H1 (cell line): ENCODE measurements around the gene INTS2. TPM values are rescaled to one million over a fixed set of nuclear protein-coding genes. Genes with fewer than 3 reads are reported as not detected.

Experiments
- CTCF ChIA-PET: fragments of 300-600 bp; sonication (Branson Sonifier 250); formaldehyde crosslinking; loops from one replicate; lab custom pipeline; 2021; ENCODE audit not compliant: partially characterized antibody; lab: Charles Lee
- POLR2A ChIA-PET: fragments of 300-600 bp; sonication (Branson Sonifier 250); formaldehyde crosslinking; loops from one replicate; lab custom pipeline; 2021; ENCODE audit warnings: inconsistent platforms; ENCODE audit not compliant: partially characterized antibody; lab: Charles Lee
- DNase-seq, 2 experiments: peaks; one replicate each; pipeline versions ENCODE4 v3.0.0 to v3.0.0-alpha.2; 2010 to 2022; ENCODE audit warnings: low spot score in 2 of 2, low read depth in 1 of 2, mixed read lengths in 1 of 2
- FAIRE-seq: peaks from 2 replicates; lab custom pipeline; 2011; peaks lifted over from hg19 to GRCh38; lab: Jason Lieb, UNC
- H2AFZ ChIP-seq: 2 replicates; pipeline ENCODE4 v1.8.1; 2012; ENCODE audit warnings: low read length, inconsistent platforms
- H2AK5ac ChIP-seq: 2 replicates; pipeline ENCODE4 v1.6.1; 2013; ENCODE audit warnings: low read depth, low read length
- H2BK120ac ChIP-seq: replicated peaks from 2 replicates; pipeline ENCODE3; 2013; ENCODE audit warnings: low read depth, low read length, inconsistent platforms
- H2BK12ac ChIP-seq: 2 replicates; pipeline ENCODE4 v1.6.1; 2013; ENCODE audit warnings: low read depth, low read length
- H2BK15ac ChIP-seq: 2 replicates; pipeline ENCODE4 v1.6.1; 2013; ENCODE audit warnings: low read length
- H2BK20ac ChIP-seq: 2 replicates; pipeline ENCODE4 v1.6.1; 2013; ENCODE audit warnings: low read length
- H2BK5ac ChIP-seq: 2 replicates; pipeline ENCODE4 v1.6.1; 2013; ENCODE audit warnings: low read depth, low read length
- H3K14ac ChIP-seq: 2 replicates; pipeline ENCODE4 v1.6.1; 2013; ENCODE audit warnings: inconsistent platforms; ENCODE audit not compliant: insufficient read length
- H3K18ac ChIP-seq: 2 replicates; pipeline ENCODE4 v1.6.1; 2013; ENCODE audit warnings: low read length; ENCODE audit errors: extremely low read depth
- H3K23ac ChIP-seq: 2 replicates; pipeline ENCODE4 v1.6.1; 2013; ENCODE audit warnings: inconsistent platforms; ENCODE audit not compliant: insufficient read length
- H3K23me2 ChIP-seq: 2 replicates; pipeline ENCODE4 v1.6.1; 2013; ENCODE audit warnings: low read depth, low read length
- H3K27ac ChIP-seq: 2 replicates; pipeline ENCODE4 v1.6.1; 2011; ENCODE audit warnings: low read depth, low read length, inconsistent platforms
- H3K27me3 ChIP-seq, 4 experiments: replicated peaks in 1 of 4; 1 replicate in 1 of 4; 2 replicates in 3 of 4; pipeline versions ENCODE4 v1.6.1 to v1.8.1; 2011 to 2013; ENCODE audit warnings: low read length in 3 of 4, mild to moderate bottlenecking in 3 of 4, inconsistent platforms in 2 of 4, mixed read lengths in 2 of 4, moderate library complexity in 1 of 4; ENCODE audit not compliant: control insufficient read depth in 3 of 4, insufficient read depth in 3 of 4; ENCODE audit errors: extremely low read depth in 1 of 4
- H3K36me3 ChIP-seq, 4 experiments: 2 replicates each; pipeline versions ENCODE4 v1.6.1 to v1.8.1; 2011 to 2013; ENCODE audit warnings: mild to moderate bottlenecking in 4 of 4, low read length in 3 of 4, moderate library complexity in 2 of 4, control low read depth in 1 of 4, inconsistent platforms in 1 of 4; ENCODE audit not compliant: insufficient read depth in 4 of 4, control insufficient read depth in 2 of 4
- H3K4ac ChIP-seq: replicated peaks from 2 replicates; pipeline ENCODE3; 2013; ENCODE audit warnings: low read length, low read depth, mixed read lengths, inconsistent platforms; ENCODE audit not compliant: insufficient read length
- H3K4me1 ChIP-seq, 4 experiments: replicated peaks in 1 of 4; 1 replicate in 1 of 4; 2 replicates in 3 of 4; pipeline versions ENCODE4 v1.6.1 to v1.8.1; 2011 to 2013; ENCODE audit warnings: low read length in 3 of 4, inconsistent platforms in 2 of 4, mixed read lengths in 1 of 4; ENCODE audit not compliant: insufficient read depth in 4 of 4, control insufficient read depth in 3 of 4
- H3K4me2 ChIP-seq, 2 experiments: 2 replicates each; pipeline versions ENCODE4 v1.6.1 to v1.8.1; 2011 to 2013; ENCODE audit warnings: low read depth in 2 of 2, low read length in 2 of 2, control low read depth in 1 of 2, inconsistent platforms in 1 of 2, mild to moderate bottlenecking in 1 of 2; ENCODE audit not compliant: insufficient read depth in 1 of 2
- H3K4me3 ChIP-seq, 4 experiments: fragments of 200-600, 300-600 bp in 1 of 4; sonication (generic), shearing (Covaris generic), sonication (Bioruptor Twin) in 1 of 4; 2 replicates each; pipeline versions ENCODE4 v1.5.1 to v1.8.1; 2011 to 2016; ENCODE audit warnings: low read length in 4 of 4, low read depth in 3 of 4, control low read depth in 2 of 4, inconsistent platforms in 2 of 4, mild to moderate bottlenecking in 2 of 4, mixed read lengths in 1 of 4, moderate library complexity in 1 of 4; ENCODE audit not compliant: insufficient read depth in 2 of 4; ENCODE audit errors: extremely low read depth in 1 of 4
- H3K56ac ChIP-seq: replicated peaks from 2 replicates; pipeline ENCODE3; 2013; ENCODE audit warnings: low read depth, mild to moderate bottlenecking, mixed read lengths, low read length, inconsistent platforms; ENCODE audit not compliant: insufficient read length
- H3K79me1 ChIP-seq: 2 replicates; pipeline ENCODE4 v1.6.1; 2013; ENCODE audit warnings: low read depth, low read length, control low read depth
- H3K79me2 ChIP-seq, 2 experiments: 2 replicates each; pipeline versions ENCODE4 v1.6.1 to v1.8.1; 2012 to 2013; ENCODE audit warnings: low read length in 2 of 2, mild to moderate bottlenecking in 2 of 2, inconsistent platforms in 1 of 2; ENCODE audit not compliant: insufficient read depth in 2 of 2, control insufficient read depth in 1 of 2
- H3K9ac ChIP-seq, 4 experiments: replicated peaks in 1 of 4; 1 replicate in 1 of 4; 2 replicates in 3 of 4; pipeline versions ENCODE4 v1.6.1 to v1.8.1; 2011 to 2013; ENCODE audit warnings: low read depth in 3 of 4, low read length in 3 of 4, control low read depth in 2 of 4, mild to moderate bottlenecking in 2 of 4, moderate library complexity in 2 of 4, inconsistent platforms in 1 of 4; ENCODE audit errors: extremely low read depth in 1 of 4
- H3K9me3 ChIP-seq, 2 experiments: 2 replicates each; pipeline versions ENCODE4 v1.6.1 to v1.8.1; 2012 to 2013; ENCODE audit warnings: mild to moderate bottlenecking in 2 of 2, moderate library complexity in 2 of 2, control low read depth in 1 of 2, inconsistent platforms in 1 of 2, low read depth in 1 of 2, low read length in 1 of 2, mixed read lengths in 1 of 2; ENCODE audit not compliant: insufficient read depth in 2 of 2
- H4K20me1 ChIP-seq, 2 experiments: replicated peaks in 1 of 2; 2 replicates each; pipeline versions ENCODE3 to v1.8.1; 2011 to 2013; ENCODE audit warnings: inconsistent platforms in 2 of 2, low read length in 2 of 2, mild to moderate bottlenecking in 1 of 2; ENCODE audit not compliant: insufficient read depth in 2 of 2, control insufficient read depth in 1 of 2
- H4K5ac ChIP-seq: 2 replicates; pipeline ENCODE4 v1.6.1; 2013; ENCODE audit warnings: low read length, low read depth, mixed read lengths, inconsistent platforms; ENCODE audit not compliant: insufficient read length
- H4K8ac ChIP-seq: 2 replicates; pipeline ENCODE4 v1.8.0; 2013; ENCODE audit warnings: mild to moderate bottlenecking, moderate library complexity, low read length, inconsistent platforms; ENCODE audit not compliant: insufficient read depth; ENCODE audit errors: extremely low read depth
- H4K91ac ChIP-seq: replicated peaks from 2 replicates; pipeline ENCODE3; 2013; ENCODE audit warnings: low read length, mixed read lengths, inconsistent platforms; ENCODE audit not compliant: insufficient read length
- BRCA1 ChIP-seq: IDR thresholded peaks from 2 replicates; pipeline ENCODE4 v1.6.1; 2012; ENCODE audit warnings: low read depth, low read length, improper control_type of control experiment
- CEBPB ChIP-seq: IDR thresholded peaks from 2 replicates; pipeline ENCODE4 v1.6.1; 2012; ENCODE audit warnings: low read depth, low read length
- GTF2F1 ChIP-seq: IDR thresholded peaks from 2 replicates; pipeline ENCODE4 v1.6.1; 2012; ENCODE audit warnings: low read depth, low read length, improper control_type of control experiment, borderline replicate concordance
- HDAC2 ChIP-seq, 2 experiments: fragments of 300-600 bp in 1 of 2; sonication (generic) in 1 of 2; IDR thresholded peaks; 2 replicates each; pipeline ENCODE4 v1.6.1; 2011 to 2012; ENCODE audit warnings: low read depth in 2 of 2, low read length in 2 of 2, mild to moderate bottlenecking in 2 of 2, moderate library complexity in 2 of 2, borderline replicate concordance in 1 of 2, inconsistent platforms in 1 of 2
- POU5F1 ChIP-seq: IDR thresholded peaks from 2 replicates; pipeline ENCODE4 v1.6.1; 2011; ENCODE audit warnings: low read depth, mild to moderate bottlenecking, low read length, moderate library complexity
- RNF2 ChIP-seq: fragments of 200-900, 300-1000 bp; sonication (generic); IDR thresholded peaks from 2 replicates; pipeline ENCODE4 v1.7.1; 2016; ENCODE audit warnings: borderline replicate concordance, low read depth, mild to moderate bottlenecking, antibody characterized with exemption, low read length; ENCODE audit not compliant: poor library complexity, severe bottlenecking; ENCODE audit errors: missing control alignments
- SIRT6 ChIP-seq: IDR thresholded peaks from one replicate; pipeline ENCODE4 v1.7.1; 2012; ENCODE audit warnings: low read length, inconsistent platforms
- SIX5 ChIP-seq: IDR thresholded peaks from 2 replicates; pipeline ENCODE4 v1.6.1; 2011; ENCODE audit warnings: mild to moderate bottlenecking, low read depth, low read length
- TAF7 ChIP-seq: optimal IDR thresholded peaks from 2 replicates; pipeline ENCODE3; 2011; ENCODE audit warnings: low read depth, mild to moderate bottlenecking, inconsistent platforms, low read length, moderate library complexity, borderline replicate concordance
- TCF12 ChIP-seq: IDR thresholded peaks from 2 replicates; pipeline ENCODE4 v1.6.1; 2011; ENCODE audit warnings: low read depth, mild to moderate bottlenecking, low read length
- WGBS, 2 experiments: shearing (Covaris generic) in 1 of 2; methylation state at CpG; one replicate each; pipeline versions ENCODE4 v1.1.6 to v1.1.7; 2013 to 2015; ENCODE audit warnings: low lambda C conversion rate in 2 of 2, mixed read lengths in 2 of 2, inconsistent platforms in 1 of 2, low coverage in 1 of 2, missing lambda C conversion rate in 1 of 2; ENCODE audit not compliant: insufficient replicate concordance in 2 of 2, insufficient coverage in 1 of 2, insufficient read length in 1 of 2; ENCODE audit errors: extremely low coverage in 1 of 2, missing lambda C conversion rate in 1 of 2; 5-methylcytosine and 5-hydroxymethylcytosine counted together
- polyA plus RNA-seq, 7 experiments: library from polyadenylated mRNA; depleted of rRNA in 3 of 7; stranded (reverse) in 5 of 7; unstranded in 2 of 7; fragments of >200 nt in 5 of 7; fragments of 200-250 nt in 2 of 7; gene quantifications; 1 replicate in 5 of 7; 2 replicates in 1 of 7; 4 replicates in 1 of 7; pipeline versions ENCODE4 v1.2.1 to v1.2.3, GENCODE V29; 2011 to 2013; ENCODE audit warnings: missing spikeins in 2 of 7, mixed read lengths in 2 of 7
- total RNA-seq: library from RNA; stranded (reverse); fragmentation: NEBNext Ultra II Directional; extraction: Animal tissue kit (Norgen Biotek cat#: 25700); gene quantifications from 2 replicates; pipeline ENCODE4 v1.2.1, GENCODE V29; 2021
- TF ChIP-seq, protein P1 (sequence below): IDR thresholded peaks from 2 replicates; pipeline ENCODE4 v1.6.1; 2012; ENCODE audit warnings: inconsistent platforms
- TF ChIP-seq, protein P2 (sequence below): IDR thresholded peaks from 2 replicates; pipeline ENCODE4 v1.6.1; 2011; ENCODE audit warnings: low read length, improper control_type of control experiment

Gene INTS2
- total and polyA plus RNA-seq, 2 of the 8 experiments (the other 6 are each of a cell fraction or from before 2014, with no cell fraction given): 9.4 to 21.8 TPM

DNA sequence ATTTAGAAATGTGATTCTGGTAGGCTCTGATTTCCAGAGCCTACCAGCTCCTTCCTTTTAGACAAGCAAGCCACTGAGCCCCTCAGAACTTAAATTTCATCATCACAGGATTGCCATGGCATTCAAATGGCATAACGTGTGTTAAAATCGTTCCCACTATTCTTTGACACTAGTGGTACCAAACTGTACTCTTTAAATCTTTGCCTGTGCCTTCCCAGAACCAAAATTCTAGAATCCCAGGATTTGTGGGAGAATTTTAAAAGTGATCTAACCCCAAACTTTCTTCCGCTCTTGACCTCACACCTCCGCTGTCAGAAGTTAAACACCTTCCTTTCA lies 287 bp upstream of the INTS2 start:
- no peak overlapping the region for H2BK15ac ChIP-seq
- no peak overlapping the region for H4K5ac ChIP-seq
- no peak overlapping the region for H3K14ac ChIP-seq
- ChIA-PET CTCF (no interaction called here), POLR2A (interaction anchor here (0.6 kb wide), 1 partner anchor 9 kb away, joined by 3 read pairs; no protein-coding TSS in a partner anchor)
- no peak overlapping the region for H4K91ac ChIP-seq
- H2AFZ ChIP-seq: peak overlapping the region; percentile 93; the same call in 1 of the 2 replicates
- H3K27ac ChIP-seq: no peak overlapping the region
- WGBS, 2 experiments: 43% methylated on average over 4 of the region's 4 CpGs; no CpG with 5 or more reads in 1 of the 2 experiments
- H3K56ac ChIP-seq: no peak overlapping the region
- peaks cover 0 to 13% (median 8%) of the 10 kb centered on the region in 4 experiments; a peak in 4 of 8 replicates for H3K36me3 ChIP-seq
- H3K79me2 ChIP-seq: peaks cover 0 to 13% of the 10 kb centered on the region in 2 experiments; a peak in 1 of 4 replicates
- H3K4me1 ChIP-seq: peaks cover 0 to 7% (median under 1%) of the 10 kb centered on the region in 4 experiments; a peak in 3 of 7 replicates
- DNase-seq (no peak), FAIRE-seq (no peak)
- no peak overlapping the region for H2BK12ac ChIP-seq
- peak overlapping the region; percentile 94; the same call in 1 of the 2 replicates for H2BK5ac ChIP-seq
- H3K79me1 ChIP-seq: no peaks in the 10 kb centered on the region
- peak overlapping the region in 1 of 4 experiments; percentile 45; a peak in 2 of 7 replicates for H3K9ac ChIP-seq
- H3K4me2 ChIP-seq: peak overlapping the region; percentile 95 to 98
- peak overlapping the region; percentile 75; the same call in 1 of the 2 replicates for H3K18ac ChIP-seq
- peaks cover 0 to 2% of the 10 kb centered on the region in 2 experiments for H4K20me1 ChIP-seq
- no peak overlapping the region for H2AK5ac ChIP-seq
- H3K4me3 ChIP-seq: peak overlapping the region; percentile 80 to 98 (median 96); a peak in 7 of 8 replicates
- H2BK20ac ChIP-seq: no peak overlapping the region
- no peak overlapping the region for H2BK120ac ChIP-seq
- no peak overlapping the region for H3K23ac ChIP-seq
- no peaks in the 10 kb centered on the region for H3K9me3 ChIP-seq
- no peaks in the 10 kb centered on the region for H3K27me3 ChIP-seq
- peaks cover 5% of the 10 kb centered on the region; the same call in 1 of the 2 replicates for H3K23me2 ChIP-seq
- no peak overlapping the region for H4K8ac ChIP-seq
- H3K4ac ChIP-seq: no peak overlapping the region
- TF ChIP-seq, protein P1, sequence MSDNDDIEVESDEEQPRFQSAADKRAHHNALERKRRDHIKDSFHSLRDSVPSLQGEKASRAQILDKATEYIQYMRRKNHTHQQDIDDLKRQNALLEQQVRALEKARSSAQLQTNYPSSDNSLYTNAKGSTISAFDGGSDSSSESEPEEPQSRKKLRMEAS: no peak
- TF ChIP-seq TAF7 (no peak), TCF12 (no peak), SIX5 (no peak), SIRT6 (no peak), CEBPB (no peak), RNF2 (no peak), POU5F1 (no peak), BRCA1 (no peak), HDAC2 (IDR thresholded peaks at IDR 0.05; ENCODE audit: borderline replicate concordance in 1 of 2, low read depth in 2 of 2, low read length in 2 of 2) (no peak), GTF2F1 (no peak)
- TF ChIP-seq, protein P2, sequence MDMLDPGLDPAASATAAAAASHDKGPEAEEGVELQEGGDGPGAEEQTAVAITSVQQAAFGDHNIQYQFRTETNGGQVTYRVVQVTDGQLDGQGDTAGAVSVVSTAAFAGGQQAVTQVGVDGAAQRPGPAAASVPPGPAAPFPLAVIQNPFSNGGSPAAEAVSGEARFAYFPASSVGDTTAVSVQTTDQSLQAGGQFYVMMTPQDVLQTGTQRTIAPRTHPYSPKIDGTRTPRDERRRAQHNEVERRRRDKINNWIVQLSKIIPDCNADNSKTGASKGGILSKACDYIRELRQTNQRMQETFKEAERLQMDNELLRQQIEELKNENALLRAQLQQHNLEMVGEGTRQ: no peak
